Sigmoid colon (tissue), 7 donors: ENCODE measurements around the gene MINDY2. TPM values are rescaled to one million over a fixed set of nuclear protein-coding genes. Genes with fewer than 3 reads are reported as not detected.

ENCODE experiments used
- DNase-seq: peaks from one replicate; pipeline ENCODE4 v3.0.0-alpha.2; 2019
- H3K27ac ChIP-seq, 4 donors: fragments of 200-600 bp; sonication (generic); one replicate each; pipeline ENCODE4 v1.5.1; 2016 to 2019; ENCODE audit warnings: mild to moderate bottlenecking in 1 of 4
- H3K27me3 ChIP-seq, 3 donors: fragments of 200-600 bp; sonication (generic); one replicate each; pipeline ENCODE4 v1.5.1; 2019; ENCODE audit warnings: mild to moderate bottlenecking in 1 of 3
- H3K36me3 ChIP-seq, 4 donors: fragments of 200-600 bp; sonication (generic); one replicate each; pipeline ENCODE4 v1.5.1; 2016 to 2019
- H3K4me1 ChIP-seq, 4 donors: fragments of 200-600 bp; sonication (generic); one replicate each; pipeline ENCODE4 v1.5.1; 2017 to 2019
- H3K4me3 ChIP-seq, 4 donors: fragments of 200-600 bp; sonication (generic); one replicate each; pipeline ENCODE4 v1.5.1; 2017 to 2019; ENCODE audit warnings: mild to moderate bottlenecking in 2 of 4, moderate library complexity in 1 of 4
- H3K9me3 ChIP-seq, 4 donors: fragments of 200-600 bp in 3 of 4; sonication (generic) in 3 of 4; one replicate each; pipeline versions ENCODE4 v1.5.1 to v1.6.1; 2013 to 2019
- EP300 ChIP-seq, 4 donors: sonication (generic); formaldehyde crosslinking; IDR thresholded peaks; one replicate each; pipeline ENCODE4 v1.6.1; 2017; ENCODE audit warnings: antibody characterized with exemption in 4 of 4
- POLR2A ChIP-seq, 2 donors: fragments of 450-650 bp; IDR thresholded peaks; one replicate each; pipeline ENCODE4 v1.6.1; 2016; ENCODE audit warnings: antibody characterized with exemption in 2 of 2, mild to moderate bottlenecking in 2 of 2, moderate library complexity in 2 of 2
- POLR2AphosphoS5 ChIP-seq, 4 donors: sonication (generic); formaldehyde crosslinking; IDR thresholded peaks; one replicate each; pipeline ENCODE4 v1.6.1; 2017; ENCODE audit warnings: antibody characterized with exemption in 4 of 4
- WGBS, 2 donors: extraction: QIAGEN DNeasy Blood & Tissue Kit; methylation state at CpG; one replicate each; pipeline ENCODE4 v1.1.7; 2013; 5-methylcytosine and 5-hydroxymethylcytosine counted together
- intact Hi-C: fragments of 100-400 bp; cut with DNase I; formaldehyde crosslinking; loops from one replicate; pipeline ENCODE4 v1.15.1; 2023
- polyA plus RNA-seq, 3 donors: library from polyadenylated mRNA; stranded (reverse); fragments of 200-250 nt; gene quantifications; one replicate each; pipeline ENCODE4 v1.2.3, GENCODE V29; 2013
- total RNA-seq, 4 donors: library from RNA; depleted of rRNA; stranded (reverse); fragments of >200 nt; gene quantifications; one replicate each; pipeline ENCODE4 v1.1.0, GENCODE V29; 2016
- TF ChIP-seq, protein P1 (sequence below), 4 experiments: fragments of 450-650 bp in 3 of 4; fragments of 200-600 bp in 1 of 4; IDR thresholded peaks; one replicate each; pipeline ENCODE4 v1.5.1; 2016 to 2019; ENCODE audit warnings: antibody characterized with exemption in 4 of 4, mild to moderate bottlenecking in 3 of 4, moderate library complexity in 2 of 4
- donor health status: healthy with polysubstance abuse.
- donor health status: Bipolar disorder and iron deficiency.
- donor health status: healthy.

Gene MINDY2
- total and polyA plus RNA-seq, 7 donors: 1.6 to 28.5 (median 18.0) TPM

- H3K4me1 ChIP-seq: peaks cover 0 to 20% (median 13%) of the 10 kb centered on the region in 4 donors
- no peaks in the 10 kb centered on the region for H3K27me3 ChIP-seq
- H3K36me3 ChIP-seq: no peaks in the 10 kb centered on the region
- WGBS, 2 donors: 98 to 100% methylated on average over 1 of the region's 1 CpG
- DNase-seq: no peak
- intact Hi-C loops: loop anchor here (10.0 kb wide), 1 partner anchor 595 kb away; the partner anchor contains the start of gene MYO1E
- TF ChIP-seq POLR2A (IDR thresholded peaks at IDR 0.05) (no peak), EP300 (IDR thresholded peaks at IDR 0.05) (no peak), POLR2AphosphoS5 (IDR thresholded peaks at IDR 0.05) (no peak)
- TF ChIP-seq, protein P1, sequence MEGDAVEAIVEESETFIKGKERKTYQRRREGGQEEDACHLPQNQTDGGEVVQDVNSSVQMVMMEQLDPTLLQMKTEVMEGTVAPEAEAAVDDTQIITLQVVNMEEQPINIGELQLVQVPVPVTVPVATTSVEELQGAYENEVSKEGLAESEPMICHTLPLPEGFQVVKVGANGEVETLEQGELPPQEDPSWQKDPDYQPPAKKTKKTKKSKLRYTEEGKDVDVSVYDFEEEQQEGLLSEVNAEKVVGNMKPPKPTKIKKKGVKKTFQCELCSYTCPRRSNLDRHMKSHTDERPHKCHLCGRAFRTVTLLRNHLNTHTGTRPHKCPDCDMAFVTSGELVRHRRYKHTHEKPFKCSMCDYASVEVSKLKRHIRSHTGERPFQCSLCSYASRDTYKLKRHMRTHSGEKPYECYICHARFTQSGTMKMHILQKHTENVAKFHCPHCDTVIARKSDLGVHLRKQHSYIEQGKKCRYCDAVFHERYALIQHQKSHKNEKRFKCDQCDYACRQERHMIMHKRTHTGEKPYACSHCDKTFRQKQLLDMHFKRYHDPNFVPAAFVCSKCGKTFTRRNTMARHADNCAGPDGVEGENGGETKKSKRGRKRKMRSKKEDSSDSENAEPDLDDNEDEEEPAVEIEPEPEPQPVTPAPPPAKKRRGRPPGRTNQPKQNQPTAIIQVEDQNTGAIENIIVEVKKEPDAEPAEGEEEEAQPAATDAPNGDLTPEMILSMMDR (IDR thresholded peaks at IDR 0.05): no peak
- H3K27ac ChIP-seq: no peak overlapping the region
- H3K4me3 ChIP-seq: no peak overlapping the region
- no peaks in the 10 kb centered on the region for H3K9me3 ChIP-seq
Observed at GRCh38 chr15:58779554-58779953, 8.5 kb downstream of the MINDY2 start.

GRCh38 chr15:58785355-58785754, 14.3 kb downstream of the MINDY2 start:
- peaks cover 0 to 10% (median 4%) of the 10 kb centered on the region in 4 donors for H3K4me1 ChIP-seq
- WGBS, 2 donors: 76 to 86% methylated on average over 6 of the region's 6 CpGs
- no peaks in the 10 kb centered on the region for H3K27me3 ChIP-seq
- H3K36me3 ChIP-seq: peaks cover 0 to 11% (median 0%) of the 10 kb centered on the region in 4 donors
- no peak overlapping the region for H3K4me3 ChIP-seq
- intact Hi-C loops: no loop called here
- DNase-seq: no peak
- TF ChIP-seq POLR2AphosphoS5 (IDR thresholded peaks at IDR 0.05) (no peak), POLR2A (IDR thresholded peaks at IDR 0.05) (no peak), EP300 (IDR thresholded peaks at IDR 0.05) (no peak)
- TF ChIP-seq, protein P1 (IDR thresholded peaks at IDR 0.05): no peak
- no peaks in the 10 kb centered on the region for H3K9me3 ChIP-seq
- no peak overlapping the region for H3K27ac ChIP-seq

- Histone ChIP-seq H3K27ac (no peak overlapping the region), H3K36me3 (peaks cover 0 to 11% (median 0%) of the 10 kb centered on the region in 4 donors), H3K9me3 (no peaks in the 10 kb centered on the region), H3K4me1 (peaks cover 0 to 10% (median 4%) of the 10 kb centered on the region in 4 donors), H3K4me3 (no peak overlapping the region), H3K27me3 (no peaks in the 10 kb centered on the region)
- WGBS, 2 donors: 94 to 96% methylated on average over 3 of the region's 3 CpGs
- intact Hi-C loops: no loop called here
- no peak for TF ChIP-seq POLR2AphosphoS5 (IDR thresholded peaks at IDR 0.05)
- no peak for TF ChIP-seq POLR2A (IDR thresholded peaks at IDR 0.05)
- TF ChIP-seq, protein P1 (IDR thresholded peaks at IDR 0.05): no peak
- TF ChIP-seq EP300 (IDR thresholded peaks at IDR 0.05): no peak
- DNase-seq: no peak
Observed at GRCh38 chr15:58788056-58788710, 17.1 kb downstream of the MINDY2 start.

DNA sequence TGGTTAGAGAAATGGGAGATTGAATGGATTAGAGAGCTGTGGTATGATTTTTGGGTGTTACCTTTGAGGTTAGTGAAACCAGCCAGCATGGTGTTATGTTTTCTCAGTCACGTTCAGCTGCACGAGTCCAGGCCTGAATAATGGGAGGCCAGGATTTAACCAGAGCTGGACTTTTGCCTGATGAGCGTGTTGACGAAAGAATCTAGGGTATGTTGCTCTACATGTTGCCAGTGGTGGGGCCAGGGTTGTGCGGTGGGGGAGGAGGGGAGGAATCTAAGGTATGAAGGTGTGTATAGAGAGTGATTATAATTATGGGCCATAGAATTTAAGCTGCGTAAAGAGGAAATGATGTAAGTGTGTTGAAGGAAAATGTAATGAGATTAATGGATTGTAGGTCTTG, 22.8 kb downstream of the MINDY2 start:
- 92 to 93% methylated on average over 6 of the region's 6 CpGs for WGBS, 2 donors
- peaks cover 0 to 8% (median 0%) of the 10 kb centered on the region in 4 donors for H3K36me3 ChIP-seq
- TF ChIP-seq, protein P1 (IDR thresholded peaks at IDR 0.05): no peak
- no peak for TF ChIP-seq POLR2A (IDR thresholded peaks at IDR 0.05)
- no peak for TF ChIP-seq EP300 (IDR thresholded peaks at IDR 0.05)
- TF ChIP-seq POLR2AphosphoS5 (IDR thresholded peaks at IDR 0.05): no peak
- no peak overlapping the region for H3K4me3 ChIP-seq
- H3K9me3 ChIP-seq: no peaks in the 10 kb centered on the region
- intact Hi-C loops: no loop called here
- no peak overlapping the region for H3K27ac ChIP-seq
- DNase-seq: no peak
- no peaks in the 10 kb centered on the region for H3K27me3 ChIP-seq
- no peaks in the 10 kb centered on the region for H3K4me1 ChIP-seq
